Fibroblast of lung (primary cell): ENCODE results near the gene SPTLC1.
A peak's percentile ranks its signal among the peaks of the same experiment; 100 is the strongest.

Experiments used
- EZH2 ChIP-seq: IDR thresholded peaks from 2 replicates; pipeline ENCODE4 v1.5.1; 2012; ENCODE audit warnings: low read length, control low read depth, mild to moderate bottlenecking; ENCODE audit errors: missing control alignments
- TF ChIP-seq, protein P1 (sequence below), 2 donors: IDR thresholded peaks in 1 of 2; conservative IDR thresholded peaks in 1 of 2; 1 replicate in 1 of 2; 2 replicates in 1 of 2; pipeline ENCODE4 v1.5.1; 2011 to 2012; ENCODE audit warnings: low read length in 2 of 2, control low read depth in 1 of 2, inconsistent platforms in 1 of 2, low read depth in 1 of 2, mild to moderate bottlenecking in 1 of 2

GRCh38 chr9:92029553-92029952 lies 85.7 kb downstream of the SPTLC1 start:
- TF ChIP-seq, protein P1, sequence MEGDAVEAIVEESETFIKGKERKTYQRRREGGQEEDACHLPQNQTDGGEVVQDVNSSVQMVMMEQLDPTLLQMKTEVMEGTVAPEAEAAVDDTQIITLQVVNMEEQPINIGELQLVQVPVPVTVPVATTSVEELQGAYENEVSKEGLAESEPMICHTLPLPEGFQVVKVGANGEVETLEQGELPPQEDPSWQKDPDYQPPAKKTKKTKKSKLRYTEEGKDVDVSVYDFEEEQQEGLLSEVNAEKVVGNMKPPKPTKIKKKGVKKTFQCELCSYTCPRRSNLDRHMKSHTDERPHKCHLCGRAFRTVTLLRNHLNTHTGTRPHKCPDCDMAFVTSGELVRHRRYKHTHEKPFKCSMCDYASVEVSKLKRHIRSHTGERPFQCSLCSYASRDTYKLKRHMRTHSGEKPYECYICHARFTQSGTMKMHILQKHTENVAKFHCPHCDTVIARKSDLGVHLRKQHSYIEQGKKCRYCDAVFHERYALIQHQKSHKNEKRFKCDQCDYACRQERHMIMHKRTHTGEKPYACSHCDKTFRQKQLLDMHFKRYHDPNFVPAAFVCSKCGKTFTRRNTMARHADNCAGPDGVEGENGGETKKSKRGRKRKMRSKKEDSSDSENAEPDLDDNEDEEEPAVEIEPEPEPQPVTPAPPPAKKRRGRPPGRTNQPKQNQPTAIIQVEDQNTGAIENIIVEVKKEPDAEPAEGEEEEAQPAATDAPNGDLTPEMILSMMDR (conservative IDR thresholded peaks at IDR 0.05 in 1 of 2, IDR thresholded peaks at IDR 0.05 in 1 of 2; ENCODE audit: low read depth in 1 of 2, low read length in 2 of 2) = peak in 1 of 2 donors; percentile 19
- TF ChIP-seq EZH2 = no peak
